ENCODE data around the gene RNH1. TPM values are rescaled to one million over a fixed set of nuclear protein-coding genes. Genes with fewer than 3 reads are reported as not detected.

Gene RNH1
- total RNA-seq, 2 donors from 2014 or later: 88.9 to 95.3 TPM

DNA sequence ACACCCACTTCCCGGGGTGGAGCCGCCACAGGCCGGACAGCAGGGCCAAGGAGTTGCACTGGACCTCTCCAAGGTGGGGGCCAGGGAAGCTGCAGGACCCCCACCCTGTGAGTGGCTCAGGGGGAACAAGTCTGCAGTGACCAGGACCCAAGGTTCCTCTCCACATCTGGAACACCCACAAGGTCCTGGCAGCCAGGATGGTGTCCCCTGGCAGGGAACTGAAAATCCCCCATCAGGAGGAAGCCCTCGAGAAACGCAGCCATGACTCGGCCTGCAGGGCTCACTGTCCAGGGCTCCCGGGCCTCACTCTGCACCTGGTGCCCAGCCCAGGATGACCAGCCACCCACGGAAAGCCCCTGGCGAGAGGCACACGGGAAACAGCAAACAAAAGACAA lies 11.5 kb downstream of the RNH1 start:
- DNase-seq: no peak
- Mint-ChIP-seq H3K4me1 (ENCODE audit: low read depth) (peaks cover 6% of the 10 kb centered on the region), H3K9me3 (no peaks in the 10 kb centered on the region), H3K4me3 (no peak overlapping the region), H3K36me3 (ENCODE audit: insufficient read depth in 2 of 2) (peaks cover 9 to 15% of the 10 kb centered on the region in 2 donors), H3K27ac (peak overlapping the region; percentile 66), H3K27me3 (ENCODE audit: low read depth) (no peaks in the 10 kb centered on the region)
- no peak for ATAC-seq (replicated peaks in 1 of 2)

DNA sequence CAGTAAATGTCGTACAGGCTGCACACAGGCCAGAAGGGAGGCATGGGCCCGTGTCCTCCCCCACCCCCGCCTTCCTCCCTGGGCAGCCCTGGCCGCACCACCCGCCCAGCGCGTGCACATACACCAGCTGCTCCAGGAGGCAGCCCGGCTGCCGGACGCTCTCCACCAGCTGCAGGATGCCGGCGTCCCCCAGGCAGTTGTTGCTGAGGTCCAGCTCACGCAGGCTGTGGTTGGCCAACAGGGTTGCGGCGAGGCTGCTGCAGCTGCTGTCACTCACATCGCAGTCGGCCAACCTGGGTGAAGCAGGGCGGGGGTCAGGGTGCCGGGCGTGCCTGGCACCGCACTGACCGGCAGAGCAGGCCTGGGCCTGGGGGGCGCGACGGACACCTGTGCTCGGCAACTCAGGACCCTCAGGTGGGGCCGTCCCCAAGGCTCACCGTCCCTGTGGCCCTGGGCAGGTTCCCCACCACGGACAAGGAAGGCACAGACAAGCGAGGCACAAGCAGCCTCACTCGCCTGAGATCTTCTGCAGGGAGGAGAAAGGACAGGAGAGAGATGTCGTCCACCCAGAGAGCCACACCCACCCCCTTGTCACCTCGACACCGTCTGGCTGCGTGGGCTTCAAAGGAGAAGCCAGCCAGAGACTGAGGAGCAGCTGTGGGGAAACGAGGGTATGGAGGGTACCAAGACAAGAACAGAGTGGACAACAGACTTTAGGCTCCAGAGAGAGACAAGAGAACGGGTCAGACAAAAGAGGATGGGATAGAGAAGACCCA lies 12.1 kb downstream of the RNH1 start:
- no peaks in the 10 kb centered on the region for H3K9me3 Mint-ChIP-seq
- ATAC-seq (replicated peaks in 1 of 2): no peak
- no peak overlapping the region for H3K4me3 Mint-ChIP-seq
- no peak overlapping the region for H3K27ac Mint-ChIP-seq
- no peaks in the 10 kb centered on the region for H3K27me3 Mint-ChIP-seq (ENCODE audit: low read depth)
- H3K36me3 Mint-ChIP-seq (ENCODE audit: insufficient read depth in 2 of 2): peaks cover 9 to 15% of the 10 kb centered on the region in 2 donors
- peaks cover 6% of the 10 kb centered on the region for H3K4me1 Mint-ChIP-seq (ENCODE audit: low read depth)
- DNase-seq: no peak

DNA sequence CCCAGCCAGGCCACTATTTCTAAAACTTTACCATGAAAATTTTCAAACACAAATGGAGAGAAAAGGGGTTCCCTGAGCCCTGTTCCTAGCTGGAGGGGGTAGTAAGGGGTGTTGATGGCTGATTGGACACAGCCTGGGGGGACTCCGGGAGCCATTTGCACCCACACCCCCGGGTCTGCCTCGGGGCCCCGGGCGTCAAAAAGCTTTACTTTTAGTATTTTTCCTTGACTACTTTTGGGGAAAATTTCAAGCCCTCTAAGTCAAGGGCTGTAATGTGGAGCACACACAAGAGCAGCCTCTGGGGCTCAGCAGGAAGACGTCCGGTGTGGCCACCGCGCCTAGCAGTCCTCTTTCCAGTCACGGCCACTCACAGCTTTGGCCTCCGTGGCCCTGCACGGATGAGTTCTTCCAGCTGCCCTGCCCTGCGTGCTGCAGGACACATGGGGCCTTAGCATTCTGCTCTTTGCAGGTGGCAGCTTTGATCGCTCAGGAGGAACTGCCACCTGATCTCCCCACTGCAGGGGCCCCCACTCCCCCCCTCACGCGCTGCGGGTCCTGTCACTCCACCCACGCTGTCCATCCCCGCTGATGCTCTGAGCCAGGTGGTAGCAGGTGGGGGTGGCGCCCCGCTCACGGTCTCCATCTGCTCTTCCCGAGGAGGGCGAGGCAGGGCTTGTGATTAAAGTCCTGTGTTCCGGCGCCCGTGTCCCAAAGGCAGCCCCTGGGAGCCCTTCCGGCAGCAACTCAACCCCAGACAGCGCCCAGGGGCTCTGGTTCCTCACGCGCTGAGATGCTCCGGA lies 14.4 kb downstream of the RNH1 start:
- Mint-ChIP-seq H3K4me3 (no peak overlapping the region), H3K4me1 (ENCODE audit: low read depth) (peaks cover 3% of the 10 kb centered on the region), H3K27ac (no peak overlapping the region), H3K27me3 (ENCODE audit: low read depth) (no peaks in the 10 kb centered on the region), H3K9me3 (no peaks in the 10 kb centered on the region), H3K36me3 (ENCODE audit: insufficient read depth in 2 of 2) (peaks cover 8% of the 10 kb centered on the region in 2 donors)
- ATAC-seq (replicated peaks in 1 of 2) (no peak), DNase-seq (no peak)

- Mint-ChIP-seq H3K4me1 (ENCODE audit: low read depth) (no peaks in the 10 kb centered on the region), H3K27me3 (ENCODE audit: low read depth) (no peaks in the 10 kb centered on the region), H3K36me3 (ENCODE audit: insufficient read depth in 2 of 2) (peaks cover 0 to 1% of the 10 kb centered on the region in 2 donors), H3K9me3 (no peaks in the 10 kb centered on the region), H3K4me3 (no peak overlapping the region), H3K27ac (no peak overlapping the region)
- DNase-seq (no peak), ATAC-seq (replicated peaks in 1 of 2) (no peak)
These were observed 15.7 kb downstream of the RNH1 start for GRCh38 chr11:491358-491757.

DNA sequence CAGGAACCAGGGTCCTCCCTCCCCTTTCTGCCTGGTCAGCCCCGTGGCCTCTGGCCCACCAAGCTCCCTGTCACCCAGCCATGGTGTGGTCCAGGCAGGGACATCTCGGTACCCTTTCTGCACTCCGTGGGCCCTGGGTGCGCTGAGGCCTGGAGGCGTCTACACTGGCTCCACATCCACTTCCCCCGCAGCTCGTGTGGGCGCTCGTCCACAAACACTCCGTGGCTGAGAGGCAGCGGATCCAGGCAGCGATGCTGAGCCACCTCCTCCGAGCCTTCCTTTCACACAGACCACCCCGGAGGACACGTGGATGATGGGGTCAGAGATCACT lies 16.1 kb downstream of the RNH1 start:
- Mint-ChIP-seq H3K27ac (no peak overlapping the region), H3K27me3 (ENCODE audit: low read depth) (no peaks in the 10 kb centered on the region), H3K4me1 (ENCODE audit: low read depth) (no peaks in the 10 kb centered on the region)

DNA sequence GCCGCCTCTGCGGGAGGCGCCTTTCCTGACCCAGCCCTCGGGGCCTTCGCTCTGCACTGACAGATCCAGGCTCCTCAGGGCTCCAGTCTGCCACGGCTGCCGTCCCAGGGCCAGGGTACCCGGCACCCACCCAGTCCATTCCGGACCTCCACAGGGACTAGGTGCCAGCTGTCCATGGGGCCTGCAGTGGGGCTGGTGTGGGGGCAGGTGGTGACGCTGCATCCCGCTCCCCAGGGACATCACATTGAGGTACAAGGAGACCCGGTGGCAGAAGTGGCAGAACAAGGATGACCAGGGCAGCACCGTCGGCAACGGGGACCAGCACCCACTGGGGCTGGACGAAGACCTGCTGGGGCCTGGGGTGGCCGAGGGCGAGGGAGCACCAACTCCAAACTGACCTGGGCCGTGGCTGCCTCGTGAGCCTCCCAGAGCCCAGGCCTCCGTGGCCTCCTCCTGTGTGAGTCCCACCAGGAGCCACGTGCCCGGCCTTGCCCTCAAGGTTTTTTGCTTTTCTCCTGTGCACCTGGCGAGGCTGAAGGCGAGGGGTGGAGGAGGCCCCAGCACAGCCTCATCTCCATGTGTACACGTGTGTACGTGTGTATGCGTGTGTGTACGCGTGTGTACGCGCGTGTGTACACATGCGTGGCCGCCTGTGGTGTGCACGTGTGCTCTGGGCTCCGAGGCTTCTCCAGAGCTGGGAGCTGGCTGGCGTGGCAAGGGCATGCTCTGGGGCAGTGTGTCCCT lies 16.7 kb downstream of the RNH1 start:
- ATAC-seq (replicated peaks in 1 of 2): peak in 1 of 2 donors; percentile 15
- Mint-ChIP-seq H3K27me3 (ENCODE audit: low read depth) (no peaks in the 10 kb centered on the region), H3K4me3 (no peak overlapping the region), H3K36me3 (ENCODE audit: insufficient read depth in 2 of 2) (peaks cover 0 to 1% of the 10 kb centered on the region in 2 donors), H3K9me3 (no peaks in the 10 kb centered on the region), H3K4me1 (ENCODE audit: low read depth) (no peaks in the 10 kb centered on the region), H3K27ac (no peak overlapping the region)
- DNase-seq: no peak

More for the DNA sequence above, 16.1 kb downstream of the RNH1 start:
- peak in 1 of 2 donors; percentile 3 for ATAC-seq (replicated peaks in 1 of 2)
- Mint-ChIP-seq H3K4me3 (no peak overlapping the region), H3K9me3 (no peaks in the 10 kb centered on the region), H3K36me3 (ENCODE audit: insufficient read depth in 2 of 2) (peaks cover 0 to 1% of the 10 kb centered on the region in 2 donors)
- no peak for DNase-seq

GRCh38 chr11:489610-490185 lies 17.3 kb downstream of the RNH1 start:
- no peaks in the 10 kb centered on the region for H3K36me3 Mint-ChIP-seq (ENCODE audit: insufficient read depth in 2 of 2)
- H3K9me3 Mint-ChIP-seq: no peaks in the 10 kb centered on the region
- peak in 1 of 2 donors; percentile 11 for ATAC-seq (replicated peaks in 1 of 2)
- H3K4me3 Mint-ChIP-seq: no peak overlapping the region
- DNase-seq: no peak
- no peak overlapping the region for H3K27ac Mint-ChIP-seq
- no peaks in the 10 kb centered on the region for H3K27me3 Mint-ChIP-seq (ENCODE audit: low read depth)
- H3K4me1 Mint-ChIP-seq (ENCODE audit: low read depth): no peaks in the 10 kb centered on the region

GRCh38 chr11:488992-489391 lies 18.1 kb downstream of the RNH1 start:
- Mint-ChIP-seq H3K36me3 (ENCODE audit: insufficient read depth in 2 of 2) (no peaks in the 10 kb centered on the region), H3K9me3 (no peaks in the 10 kb centered on the region), H3K27me3 (ENCODE audit: low read depth) (no peaks in the 10 kb centered on the region), H3K27ac (no peak overlapping the region), H3K4me3 (no peak overlapping the region), H3K4me1 (ENCODE audit: low read depth) (no peaks in the 10 kb centered on the region)
- no peak for DNase-seq
- ATAC-seq (replicated peaks in 1 of 2): no peak

GRCh38 chr11:488579-488978 lies 18.5 kb downstream of the RNH1 start:
- H3K27me3 Mint-ChIP-seq (ENCODE audit: low read depth): no peaks in the 10 kb centered on the region
- DNase-seq (no peak), ATAC-seq (replicated peaks in 1 of 2) (no peak)
- H3K4me3 Mint-ChIP-seq: no peak overlapping the region
- H3K36me3 Mint-ChIP-seq (ENCODE audit: insufficient read depth in 2 of 2): no peaks in the 10 kb centered on the region
- no peaks in the 10 kb centered on the region for H3K9me3 Mint-ChIP-seq
- no peaks in the 10 kb centered on the region for H3K4me1 Mint-ChIP-seq (ENCODE audit: low read depth)
- no peak overlapping the region for H3K27ac Mint-ChIP-seq

GRCh38 chr11:488062-488461 lies 19.0 kb downstream of the RNH1 start:
- no peaks in the 10 kb centered on the region for H3K36me3 Mint-ChIP-seq (ENCODE audit: insufficient read depth in 2 of 2)
- ATAC-seq (replicated peaks in 1 of 2) (no peak), DNase-seq (no peak)
- no peak overlapping the region for H3K27ac Mint-ChIP-seq
- H3K4me3 Mint-ChIP-seq: no peak overlapping the region
- H3K4me1 Mint-ChIP-seq (ENCODE audit: low read depth): no peaks in the 10 kb centered on the region
- no peaks in the 10 kb centered on the region for H3K9me3 Mint-ChIP-seq
- H3K27me3 Mint-ChIP-seq (ENCODE audit: low read depth): no peaks in the 10 kb centered on the region

DNA sequence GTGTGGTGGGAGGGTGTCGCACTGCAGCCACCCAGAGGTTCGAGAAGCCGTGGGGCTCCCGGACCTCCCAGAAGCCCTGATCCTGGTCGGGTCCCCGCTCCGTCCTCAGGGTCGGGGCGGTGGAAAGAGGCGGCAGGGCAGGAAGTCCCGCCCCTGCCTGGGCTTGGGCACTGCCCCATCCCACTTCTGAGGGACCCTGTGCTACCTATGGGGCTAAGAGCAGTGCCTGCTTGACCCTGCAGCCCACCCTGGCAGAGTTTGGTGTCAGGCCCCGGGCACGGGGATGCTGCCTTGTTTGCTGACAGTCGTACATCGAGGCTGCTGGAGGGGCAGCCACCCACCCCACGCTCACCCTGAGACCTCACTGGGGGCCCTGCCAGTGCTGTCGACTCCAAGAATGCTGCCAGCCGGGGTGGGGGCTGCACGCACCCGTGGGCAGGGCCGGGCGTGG lies 19.4 kb downstream of the RNH1 start:
- DNase-seq (no peak), ATAC-seq (replicated peaks in 1 of 2) (no peak)
- no peaks in the 10 kb centered on the region for H3K27me3 Mint-ChIP-seq (ENCODE audit: low read depth)
- no peak overlapping the region for H3K4me3 Mint-ChIP-seq
- H3K4me1 Mint-ChIP-seq (ENCODE audit: low read depth): no peaks in the 10 kb centered on the region
- no peak overlapping the region for H3K27ac Mint-ChIP-seq
- no peaks in the 10 kb centered on the region for H3K9me3 Mint-ChIP-seq
- no peaks in the 10 kb centered on the region for H3K36me3 Mint-ChIP-seq (ENCODE audit: insufficient read depth in 2 of 2)

DNA sequence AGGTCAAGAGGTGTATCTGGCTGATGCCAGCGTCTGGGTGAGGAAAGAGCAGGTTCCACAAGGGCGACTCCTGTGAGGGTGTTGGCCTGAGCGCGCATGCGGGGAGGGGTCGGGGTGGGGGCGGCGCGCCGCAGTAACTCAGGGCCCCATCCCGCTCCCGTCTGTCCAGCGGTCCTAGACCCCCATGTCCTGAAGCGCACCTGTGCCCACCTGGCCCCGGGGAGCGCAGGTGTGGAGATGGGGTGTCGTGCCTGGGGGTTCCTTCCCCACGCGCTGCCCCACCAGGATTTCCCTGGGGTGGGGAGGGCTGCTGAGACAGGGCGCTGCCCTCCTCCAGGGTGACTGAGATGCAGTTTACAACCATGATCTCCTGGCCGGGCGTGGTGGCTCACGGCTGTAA lies 20.9 kb downstream of the RNH1 start:
- Mint-ChIP-seq H3K9me3 (no peaks in the 10 kb centered on the region), H3K36me3 (ENCODE audit: insufficient read depth in 2 of 2) (no peaks in the 10 kb centered on the region), H3K27ac (no peak overlapping the region), H3K4me3 (no peak overlapping the region), H3K4me1 (ENCODE audit: low read depth) (no peaks in the 10 kb centered on the region), H3K27me3 (ENCODE audit: low read depth) (no peaks in the 10 kb centered on the region)
- ATAC-seq (replicated peaks in 1 of 2): no peak
- DNase-seq: no peak

- no peak overlapping the region for H3K4me3 Mint-ChIP-seq
- DNase-seq (no peak), ATAC-seq (replicated peaks in 1 of 2) (no peak)
- H3K9me3 Mint-ChIP-seq: no peaks in the 10 kb centered on the region
- H3K27ac Mint-ChIP-seq: no peak overlapping the region
- H3K4me1 Mint-ChIP-seq (ENCODE audit: low read depth): no peaks in the 10 kb centered on the region
- no peaks in the 10 kb centered on the region for H3K27me3 Mint-ChIP-seq (ENCODE audit: low read depth)
- no peaks in the 10 kb centered on the region for H3K36me3 Mint-ChIP-seq (ENCODE audit: insufficient read depth in 2 of 2)
These were observed 22.4 kb downstream of the RNH1 start for GRCh38 chr11:484616-485015.

All from activated T-cell treated with anti-CD3 and anti-CD28 coated beads, Interleukin-2, amount 50 U/mL, for 72 hours (primary cell).